Endodermal cell (in vitro differentiated cells): Measurements from ENCODE around the gene WNT10A. TPM values are rescaled to one million over a fixed set of nuclear protein-coding genes. Genes with fewer than 3 reads are reported as not detected.

Source experiments
- DNase-seq: peaks from one replicate; pipeline ENCODE4 v3.0.0-alpha.2; 2017
- H3K27ac ChIP-seq: 2 replicates; pipeline ENCODE4 v1.5.1; 2013; ENCODE audit warnings: mild to moderate bottlenecking, low read depth, low read length, moderate library complexity
- H3K27me3 ChIP-seq: 2 replicates; pipeline ENCODE4 v1.6.1; 2013; ENCODE audit warnings: mild to moderate bottlenecking, low read length, moderate library complexity; ENCODE audit not compliant: insufficient read depth, control insufficient read depth, poor library complexity, severe bottlenecking
- H3K36me3 ChIP-seq: 2 replicates; pipeline ENCODE4 v1.7.0; 2013; ENCODE audit warnings: mild to moderate bottlenecking, low read length, moderate library complexity; ENCODE audit not compliant: control insufficient read depth, insufficient read depth
- H3K4me1 ChIP-seq: one replicate; pipeline ENCODE4 v1.7.0; 2013; ENCODE audit warnings: low read length; ENCODE audit not compliant: control insufficient read depth, insufficient read depth
- H3K4me3 ChIP-seq: 2 replicates; pipeline ENCODE4 v1.5.1; 2013; ENCODE audit warnings: mild to moderate bottlenecking, low read length, moderate library complexity
- H3K9ac ChIP-seq: 2 replicates; pipeline ENCODE4 v1.6.1; 2013; ENCODE audit warnings: mild to moderate bottlenecking, low read length, moderate library complexity; ENCODE audit not compliant: poor library complexity, severe bottlenecking; ENCODE audit errors: extremely low read depth
- H3K9me3 ChIP-seq: 2 replicates; pipeline ENCODE4 v1.6.1; 2013; ENCODE audit warnings: mild to moderate bottlenecking, low read length, moderate library complexity; ENCODE audit not compliant: control insufficient read depth
- H3K27ac Mint-ChIP-seq: 2 replicates; pipeline ENCODE4 v1.8.0; 2020; ENCODE audit warnings: mixed read lengths
- H3K27me3 Mint-ChIP-seq: 2 replicates; pipeline ENCODE4 v1.8.0; 2021; ENCODE audit warnings: mild to moderate bottlenecking, mixed read lengths; ENCODE audit not compliant: insufficient read depth
- H3K36me3 Mint-ChIP-seq: 2 replicates; pipeline ENCODE4 v1.8.0; 2020; ENCODE audit warnings: low read depth, mixed read lengths
- H3K4me1 Mint-ChIP-seq: 2 replicates; pipeline ENCODE4 v1.8.0; 2020; ENCODE audit warnings: mixed read lengths
- H3K4me3 Mint-ChIP-seq: 2 replicates; pipeline ENCODE4 v1.8.0; 2020; ENCODE audit warnings: mild to moderate bottlenecking, moderate library complexity, mixed read lengths
- H3K9me3 Mint-ChIP-seq: 2 replicates; pipeline ENCODE4 v1.8.0; 2020; ENCODE audit warnings: mild to moderate bottlenecking, mixed read lengths
- CTCF ChIP-seq: fragments of 200-600 bp; sonication (generic); conservative IDR thresholded peaks from 2 replicates; pipeline ENCODE4 v1.5.0; 2021; ENCODE audit warnings: antibody characterized with exemption, mild to moderate bottlenecking
- WGBS, 2 experiments: methylation state at CpG; one replicate each; pipeline versions ENCODE4 v1.1.5 to v1.1.7; 2013; ENCODE audit warnings: missing lambda C conversion rate in 2 of 2, mixed read lengths in 1 of 2; ENCODE audit not compliant: insufficient coverage in 1 of 2, insufficient read length in 1 of 2; 5-methylcytosine and 5-hydroxymethylcytosine counted together
- total RNA-seq, 2 donors: library from RNA; stranded (reverse); fragmentation: NEBNext Ultra II Directional in 1 of 2; extraction: Animal tissue kit (Norgen Biotek cat#: 25700) in 1 of 2; gene quantifications; 2 replicates in 1 of 2; 3 replicates in 1 of 2; pipeline ENCODE4 v1.2.1, GENCODE V29; 2021

The WNT10A gene
- total RNA-seq, 2 donors from 2014 or later, result not detected

- H3K9me3 ChIP-seq, result no peaks in the 10 kb centered on the region
- TF ChIP-seq CTCF, result peak; percentile 36
- H3K9ac ChIP-seq, result no peak overlapping the region
- 83% methylated on average over 1 of the region's 6 CpGs for WGBS, 2 experiments
- no peaks in the 10 kb centered on the region for H3K36me3 ChIP-seq
- DNase-seq, result peak; percentile 45
- no peak overlapping the region for H3K27ac ChIP-seq
- H3K27me3 ChIP-seq, result peaks cover 95% of the 10 kb centered on the region
- Mint-ChIP-seq H3K4me3 (no peak overlapping the region), H3K4me1 (peaks cover 2% of the 10 kb centered on the region), H3K27ac (no peak overlapping the region), H3K9me3 (no peaks in the 10 kb centered on the region), H3K36me3 (no peaks in the 10 kb centered on the region), H3K27me3 (peaks cover 97% of the 10 kb centered on the region)
- no peak overlapping the region for H3K4me3 ChIP-seq
- H3K4me1 ChIP-seq, result no peaks in the 10 kb centered on the region
These were observed 14.7 kb upstream of the WNT10A start for GRCh38 chr2:218865999-218866398.

GRCh38 chr2:218867900-218868299 lies 12.8 kb upstream of the WNT10A start:
- Mint-ChIP-seq H3K4me1 (peaks cover under 1% of the 10 kb centered on the region), H3K27ac (no peak overlapping the region), H3K27me3 (peaks cover 96% of the 10 kb centered on the region)

GRCh38 chr2:218869064-218869463 lies 11.6 kb upstream of the WNT10A start:
- Mint-ChIP-seq H3K27me3 (peaks cover 96% of the 10 kb centered on the region), H3K4me3 (no peak overlapping the region), H3K36me3 (no peaks in the 10 kb centered on the region), H3K4me1 (peaks cover 4% of the 10 kb centered on the region), H3K27ac (no peak overlapping the region), H3K9me3 (no peaks in the 10 kb centered on the region)
- TF ChIP-seq CTCF, result no peak
- DNase-seq, result no peak
- no peak overlapping the region for H3K9ac ChIP-seq
- H3K4me3 ChIP-seq, result no peak overlapping the region
- H3K27me3 ChIP-seq, result peaks cover 95% of the 10 kb centered on the region
- no peaks in the 10 kb centered on the region for H3K9me3 ChIP-seq
- WGBS, 2 experiments, result 88 to 91% methylated on average over 9 of the region's 9 CpGs
- no peaks in the 10 kb centered on the region for H3K36me3 ChIP-seq
- H3K4me1 ChIP-seq, result no peaks in the 10 kb centered on the region
- H3K27ac ChIP-seq, result no peak overlapping the region

More at GRCh38 chr2:218867900-218868299, 12.8 kb upstream of the WNT10A start:
- Histone ChIP-seq H3K9me3 (no peaks in the 10 kb centered on the region), H3K9ac (no peak overlapping the region), H3K36me3 (no peaks in the 10 kb centered on the region), H3K27ac (no peak overlapping the region), H3K4me1 (no peaks in the 10 kb centered on the region), H3K27me3 (peaks cover 95% of the 10 kb centered on the region), H3K4me3 (no peak overlapping the region)
- Mint-ChIP-seq H3K4me3 (no peak overlapping the region), H3K36me3 (no peaks in the 10 kb centered on the region), H3K9me3 (no peaks in the 10 kb centered on the region)
- 78 to 100% methylated on average over 1 to 6 of the region's 6 CpGs for WGBS, 2 experiments
- no peak for TF ChIP-seq CTCF
- no peak for DNase-seq
